Measurements from ENCODE around the gene NAT16.

Gene NAT16

GRCh38 chr7:101125989-101126650 lies 54.0 kb downstream of the NAT16 start:
- H3K4me3 ChIP-seq (ENCODE audit: low read length), result no peak overlapping the region
- H2AFZ ChIP-seq (ENCODE audit: low read depth, low read length), result no peak overlapping the region

DNA sequence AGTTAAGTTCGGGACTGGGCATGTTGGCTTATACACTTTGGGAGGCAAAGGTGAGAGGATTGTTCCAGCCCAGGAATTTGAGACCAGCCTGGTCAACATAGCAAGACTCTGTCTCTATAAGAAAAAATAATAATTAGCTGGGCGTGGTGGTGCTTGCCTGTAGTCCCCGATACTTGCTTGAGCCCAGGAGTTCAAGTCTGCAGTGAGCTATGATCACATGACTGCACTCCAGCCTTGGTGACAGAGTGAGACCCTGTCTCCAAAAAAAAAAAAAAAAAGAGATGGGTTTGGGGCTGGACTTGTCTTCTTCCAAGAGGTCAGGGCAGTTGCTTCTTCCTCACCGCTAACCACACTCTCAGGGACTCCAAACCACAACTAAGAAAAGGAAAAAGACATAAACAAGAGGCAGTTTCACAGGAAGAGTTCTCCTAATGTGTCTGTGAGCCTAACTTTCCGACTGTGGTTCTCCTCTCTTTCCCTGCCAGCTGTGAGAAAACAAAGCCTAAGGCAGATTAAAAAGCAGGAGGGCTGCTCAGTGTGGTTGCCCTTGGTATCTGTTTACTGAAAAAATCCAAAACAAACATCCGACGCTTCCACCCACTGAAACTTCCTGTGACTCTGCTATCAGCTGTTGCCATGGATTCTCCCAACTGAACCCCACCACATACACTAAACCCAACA lies 55.6 kb downstream of the NAT16 start:
- Histone ChIP-seq H2AFZ (ENCODE audit: low read depth, low read length) (no peak overlapping the region), H3K4me1 (ENCODE audit: low read length) (peaks cover 7% of the 10 kb centered on the region; the same call in 1 of the 2 replicates), H3K9ac (ENCODE audit: low read length) (no peak overlapping the region), H3K79me2 (ENCODE audit: low read length) (no peaks in the 10 kb centered on the region), H3K9me3 (ENCODE audit: insufficient read depth, low read length) (no peaks in the 10 kb centered on the region), H3K36me3 (replicated peaks; ENCODE audit: low read depth, low read length) (no peaks in the 10 kb centered on the region), H4K20me1 (ENCODE audit: insufficient read depth, low read length) (no peaks in the 10 kb centered on the region), H3K27me3 (ENCODE audit: low read depth, low read length) (peaks cover 8% of the 10 kb centered on the region; the same call in 1 of the 2 replicates), H3K27ac (ENCODE audit: low read length) (no peak overlapping the region), H3K4me2 (ENCODE audit: low read length) (no peak overlapping the region), H3K4me3 (ENCODE audit: low read length) (no peak overlapping the region)
- no peak for TF ChIP-seq EZH2phosphoT487 (IDR thresholded peaks at IDR 0.05; ENCODE audit: low read depth)
- no peak for TF ChIP-seq CTCF (IDR thresholded peaks at IDR 0.05; ENCODE audit: low read depth, low read length)

More at GRCh38 chr7:101125989-101126650, 54.0 kb downstream of the NAT16 start:
- H4K20me1 ChIP-seq (ENCODE audit: insufficient read depth, low read length), result no peaks in the 10 kb centered on the region
- no peak for TF ChIP-seq CTCF (IDR thresholded peaks at IDR 0.05; ENCODE audit: low read depth, low read length)
- TF ChIP-seq EZH2phosphoT487 (IDR thresholded peaks at IDR 0.05; ENCODE audit: low read depth), result no peak
- peaks cover 7% of the 10 kb centered on the region; the same call in 1 of the 2 replicates for H3K4me1 ChIP-seq (ENCODE audit: low read length)
- no peak overlapping the region for H3K9ac ChIP-seq (ENCODE audit: low read length)
- H3K27ac ChIP-seq (ENCODE audit: low read length), result no peak overlapping the region
- no peak overlapping the region for H3K4me2 ChIP-seq (ENCODE audit: low read length)
- no peaks in the 10 kb centered on the region for H3K36me3 ChIP-seq (replicated peaks; ENCODE audit: low read depth, low read length)
- no peaks in the 10 kb centered on the region for H3K79me2 ChIP-seq (ENCODE audit: low read length)
- peaks cover 8% of the 10 kb centered on the region; the same call in 1 of the 2 replicates for H3K27me3 ChIP-seq (ENCODE audit: low read depth, low read length)
- H3K9me3 ChIP-seq (ENCODE audit: insufficient read depth, low read length), result no peaks in the 10 kb centered on the region

DNA sequence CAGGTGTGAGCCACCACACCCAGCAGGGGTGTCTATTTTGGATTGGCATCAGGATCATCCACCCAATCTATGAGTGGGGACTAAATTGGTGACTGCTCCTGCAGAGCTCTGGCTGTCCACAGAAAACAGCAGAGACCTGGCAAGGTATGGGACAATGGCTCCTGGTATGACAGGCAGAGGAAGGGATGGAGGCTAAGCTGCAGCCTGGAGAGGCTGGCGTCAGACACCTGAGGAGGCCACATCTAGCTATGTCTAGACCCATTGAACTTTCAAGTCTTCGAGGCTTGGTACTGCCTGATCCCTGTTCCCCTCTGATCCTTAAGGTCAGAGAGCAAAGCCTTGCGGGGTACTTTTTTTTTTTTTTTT lies 56.4 kb downstream of the NAT16 start:
- no peaks in the 10 kb centered on the region for H4K20me1 ChIP-seq (ENCODE audit: insufficient read depth, low read length)
- H3K36me3 ChIP-seq (replicated peaks; ENCODE audit: low read depth, low read length), result no peaks in the 10 kb centered on the region
- H3K4me2 ChIP-seq (ENCODE audit: low read length), result no peak overlapping the region
- peaks cover 8% of the 10 kb centered on the region; the same call in 1 of the 2 replicates for H3K27me3 ChIP-seq (ENCODE audit: low read depth, low read length)
- H3K79me2 ChIP-seq (ENCODE audit: low read length), result no peaks in the 10 kb centered on the region
- H3K9ac ChIP-seq (ENCODE audit: low read length), result no peak overlapping the region
- H2AFZ ChIP-seq (ENCODE audit: low read depth, low read length), result no peak overlapping the region
- H3K4me1 ChIP-seq (ENCODE audit: low read length), result peaks cover 7% of the 10 kb centered on the region; the same call in 1 of the 2 replicates
- no peaks in the 10 kb centered on the region for H3K9me3 ChIP-seq (ENCODE audit: insufficient read depth, low read length)
- H3K27ac ChIP-seq (ENCODE audit: low read length), result no peak overlapping the region
- TF ChIP-seq EZH2phosphoT487 (IDR thresholded peaks at IDR 0.05; ENCODE audit: low read depth), result no peak
- no peak for TF ChIP-seq CTCF (IDR thresholded peaks at IDR 0.05; ENCODE audit: low read depth, low read length)
- no peak overlapping the region for H3K4me3 ChIP-seq (ENCODE audit: low read length)

- Histone ChIP-seq H3K36me3 (replicated peaks; ENCODE audit: low read depth, low read length) (no peaks in the 10 kb centered on the region), H3K27ac (ENCODE audit: low read length) (no peak overlapping the region), H3K27me3 (ENCODE audit: low read depth, low read length) (peaks cover 8% of the 10 kb centered on the region; the same call in 1 of the 2 replicates), H3K4me3 (ENCODE audit: low read length) (no peak overlapping the region), H3K79me2 (ENCODE audit: low read length) (no peaks in the 10 kb centered on the region), H2AFZ (ENCODE audit: low read depth, low read length) (no peak overlapping the region), H3K4me1 (ENCODE audit: low read length) (peaks cover 7% of the 10 kb centered on the region; the same call in 1 of the 2 replicates), H3K9me3 (ENCODE audit: insufficient read depth, low read length) (no peaks in the 10 kb centered on the region), H3K4me2 (ENCODE audit: low read length) (no peak overlapping the region), H4K20me1 (ENCODE audit: insufficient read depth, low read length) (no peaks in the 10 kb centered on the region), H3K9ac (ENCODE audit: low read length) (no peak overlapping the region)
- no peak for TF ChIP-seq CTCF (IDR thresholded peaks at IDR 0.05; ENCODE audit: low read depth, low read length)
- no peak for TF ChIP-seq EZH2phosphoT487 (IDR thresholded peaks at IDR 0.05; ENCODE audit: low read depth)
Observed at GRCh38 chr7:101122933-101123702, 57.0 kb downstream of the NAT16 start.

All from OCI-LY3 (cell line).